ENCODE data around the gene RGS9BP. TPM values are rescaled to one million over a fixed set of nuclear protein-coding genes. Genes with fewer than 3 reads are reported as not detected.

The RGS9BP gene
- total and polyA plus RNA-seq, 2 donors from 2014 or later = 0.39 to 0.72 TPM

- intact Hi-C loops (cut with DNase I) = no loop called here
- FAIRE-seq (no peak), DNase-seq (no peak)
- Histone ChIP-seq H3K9ac (ENCODE audit: low read length in 3 of 3) (no peak overlapping the region), H3K27ac (ENCODE audit: low read depth in 2 of 2, low read length in 2 of 2) (no peak overlapping the region), H3K4me1 (ENCODE audit: control insufficient read depth in 2 of 3, insufficient read depth in 2 of 3, low read depth in 1 of 3, low read length in 3 of 3) (no peaks in the 10 kb centered on the region), H3K4me3 (ENCODE audit: low read length in 3 of 3) (no peak overlapping the region), H3K36me3 (ENCODE audit: control insufficient read depth in 2 of 3, insufficient read depth in 3 of 3, low read length in 3 of 3) (peaks cover 0 to 25% (median 12%) of the 10 kb centered on the region in 3 donors), H3K27me3 (ENCODE audit: control insufficient read depth, insufficient read depth, low read length) (no peaks in the 10 kb centered on the region), H3K9me3 (ENCODE audit: control insufficient read depth in 2 of 3, insufficient read depth in 1 of 3, low read length in 3 of 3) (no peaks in the 10 kb centered on the region)
- TF ChIP-seq, protein P1, sequence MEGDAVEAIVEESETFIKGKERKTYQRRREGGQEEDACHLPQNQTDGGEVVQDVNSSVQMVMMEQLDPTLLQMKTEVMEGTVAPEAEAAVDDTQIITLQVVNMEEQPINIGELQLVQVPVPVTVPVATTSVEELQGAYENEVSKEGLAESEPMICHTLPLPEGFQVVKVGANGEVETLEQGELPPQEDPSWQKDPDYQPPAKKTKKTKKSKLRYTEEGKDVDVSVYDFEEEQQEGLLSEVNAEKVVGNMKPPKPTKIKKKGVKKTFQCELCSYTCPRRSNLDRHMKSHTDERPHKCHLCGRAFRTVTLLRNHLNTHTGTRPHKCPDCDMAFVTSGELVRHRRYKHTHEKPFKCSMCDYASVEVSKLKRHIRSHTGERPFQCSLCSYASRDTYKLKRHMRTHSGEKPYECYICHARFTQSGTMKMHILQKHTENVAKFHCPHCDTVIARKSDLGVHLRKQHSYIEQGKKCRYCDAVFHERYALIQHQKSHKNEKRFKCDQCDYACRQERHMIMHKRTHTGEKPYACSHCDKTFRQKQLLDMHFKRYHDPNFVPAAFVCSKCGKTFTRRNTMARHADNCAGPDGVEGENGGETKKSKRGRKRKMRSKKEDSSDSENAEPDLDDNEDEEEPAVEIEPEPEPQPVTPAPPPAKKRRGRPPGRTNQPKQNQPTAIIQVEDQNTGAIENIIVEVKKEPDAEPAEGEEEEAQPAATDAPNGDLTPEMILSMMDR (IDR thresholded peaks at IDR 0.05; ENCODE audit: borderline replicate concordance, extremely low read depth, insufficient read depth) = no peak
Observed at GRCh38 chr19:32630338-32630737, 45.3 kb upstream of the RGS9BP start.

- intact Hi-C loops (cut with DNase I) = no loop called here
- Histone ChIP-seq H3K27me3 (ENCODE audit: control insufficient read depth, insufficient read depth, low read length) (no peaks in the 10 kb centered on the region), H3K9me3 (ENCODE audit: control insufficient read depth in 2 of 3, insufficient read depth in 1 of 3, low read length in 3 of 3) (no peaks in the 10 kb centered on the region), H3K4me1 (ENCODE audit: control insufficient read depth in 2 of 3, insufficient read depth in 2 of 3, low read depth in 1 of 3, low read length in 3 of 3) (no peaks in the 10 kb centered on the region), H3K4me3 (ENCODE audit: low read length in 3 of 3) (no peak overlapping the region), H3K36me3 (ENCODE audit: control insufficient read depth in 2 of 3, insufficient read depth in 3 of 3, low read length in 3 of 3) (peaks cover 0 to 27% (median 12%) of the 10 kb centered on the region in 3 donors), H3K27ac (ENCODE audit: low read depth in 2 of 2, low read length in 2 of 2) (no peak overlapping the region), H3K9ac (ENCODE audit: low read length in 3 of 3) (no peak overlapping the region)
- TF ChIP-seq, protein P1 (IDR thresholded peaks at IDR 0.05; ENCODE audit: borderline replicate concordance, extremely low read depth, insufficient read depth) = no peak
- FAIRE-seq (no peak), DNase-seq (no peak)
Observed at GRCh38 chr19:32631381-32631780, 44.3 kb upstream of the RGS9BP start.

- Histone ChIP-seq H3K36me3 (ENCODE audit: control insufficient read depth in 2 of 3, insufficient read depth in 3 of 3, low read length in 3 of 3) (peaks cover 2 to 28% (median 14%) of the 10 kb centered on the region in 3 donors), H3K27ac (ENCODE audit: low read depth in 2 of 2, low read length in 2 of 2) (no peak overlapping the region), H3K4me1 (ENCODE audit: control insufficient read depth in 2 of 3, insufficient read depth in 2 of 3, low read depth in 1 of 3, low read length in 3 of 3) (no peaks in the 10 kb centered on the region), H3K4me3 (ENCODE audit: low read length in 3 of 3) (no peak overlapping the region), H3K27me3 (ENCODE audit: control insufficient read depth, insufficient read depth, low read length) (no peaks in the 10 kb centered on the region), H3K9ac (ENCODE audit: low read length in 3 of 3) (no peak overlapping the region), H3K9me3 (ENCODE audit: control insufficient read depth in 2 of 3, insufficient read depth in 1 of 3, low read length in 3 of 3) (no peaks in the 10 kb centered on the region)
- TF ChIP-seq, protein P1 (IDR thresholded peaks at IDR 0.05; ENCODE audit: borderline replicate concordance, extremely low read depth, insufficient read depth) = no peak
- DNase-seq (no peak), FAIRE-seq (no peak)
- intact Hi-C loops (cut with DNase I) = no loop called here
Observed at GRCh38 chr19:32637480-32637879, 38.2 kb upstream of the RGS9BP start.

- intact Hi-C loops (cut with DNase I) = no loop called here
- H3K4me1 ChIP-seq (ENCODE audit: control insufficient read depth in 2 of 3, insufficient read depth in 2 of 3, low read depth in 1 of 3, low read length in 3 of 3) = no peaks in the 10 kb centered on the region
- no peak for FAIRE-seq
Observed at GRCh38 chr19:32638625-32639024, 37.0 kb upstream of the RGS9BP start.

More at GRCh38 chr19:32638625-32639024, 37.0 kb upstream of the RGS9BP start:
- Histone ChIP-seq H3K4me3 (ENCODE audit: low read length in 3 of 3) (no peak overlapping the region), H3K36me3 (ENCODE audit: control insufficient read depth in 2 of 3, insufficient read depth in 3 of 3, low read length in 3 of 3) (peaks cover 2 to 33% (median 21%) of the 10 kb centered on the region in 3 donors), H3K9ac (ENCODE audit: low read length in 3 of 3) (no peak overlapping the region), H3K27ac (ENCODE audit: low read depth in 2 of 2, low read length in 2 of 2) (no peak overlapping the region), H3K9me3 (ENCODE audit: control insufficient read depth in 2 of 3, insufficient read depth in 1 of 3, low read length in 3 of 3) (no peaks in the 10 kb centered on the region), H3K27me3 (ENCODE audit: control insufficient read depth, insufficient read depth, low read length) (no peaks in the 10 kb centered on the region)
- TF ChIP-seq, protein P1 (IDR thresholded peaks at IDR 0.05; ENCODE audit: borderline replicate concordance, extremely low read depth, insufficient read depth) = no peak
- no peak for DNase-seq

Measured in kidney (tissue), 14 donors.